Daoy (cell line): ENCODE results near the gene CD79A. TPM values are rescaled to one million over a fixed set of nuclear protein-coding genes. Genes with fewer than 3 reads are reported as not detected.

Experiments used
- DNase-seq: peaks from one replicate; pipeline ENCODE4 v3.0.0-alpha.2; 2015; ENCODE audit warnings: low read depth
- total RNA-seq: library from RNA; depleted of rRNA; stranded (reverse); fragments of >200 nt; shearing (Covaris generic); gene quantifications from 2 replicates; pipeline ENCODE4 v1.2.3, GENCODE V29; 2014

CD79A gene
- total RNA-seq, 1 experiment from 2014 or later: not detected

- no peak for DNase-seq
These were observed 41.7 kb downstream of the CD79A start for GRCh38 chr19:41918653-41919244.

DNA sequence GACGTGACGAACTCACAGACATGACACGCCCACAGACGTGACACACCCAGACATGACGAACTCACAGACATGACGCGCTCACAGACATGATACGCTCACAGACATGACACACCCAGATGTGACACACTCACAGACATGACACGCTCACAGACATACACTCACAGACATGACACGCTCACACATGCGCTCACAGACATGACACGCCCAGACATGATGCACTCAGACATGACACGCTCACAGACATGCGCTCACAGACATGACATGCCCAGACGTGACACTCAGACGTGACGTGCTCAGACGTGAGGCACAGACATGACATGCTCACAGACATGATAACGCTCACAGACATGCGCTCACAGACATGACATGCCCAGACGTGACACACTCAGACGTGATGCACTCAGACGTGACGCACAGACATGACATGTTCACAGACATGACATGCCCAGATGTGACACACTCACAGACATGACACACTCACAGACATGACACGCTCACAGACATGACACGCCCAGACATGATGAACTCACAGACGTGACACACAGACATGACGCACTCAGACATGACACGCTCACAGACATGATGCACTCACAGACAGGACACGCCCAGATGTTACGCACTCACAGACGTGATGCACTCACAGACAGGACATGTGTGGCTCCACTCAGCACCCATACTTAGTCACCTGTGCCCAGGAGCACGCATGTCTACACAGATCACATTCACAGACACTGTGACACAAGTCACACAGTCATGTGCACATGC is 43.1 kb downstream of the CD79A start:
- no peak for DNase-seq

- no peak for DNase-seq
These were observed 44.0 kb downstream of the CD79A start for GRCh38 chr19:41920882-41921576.

DNA sequence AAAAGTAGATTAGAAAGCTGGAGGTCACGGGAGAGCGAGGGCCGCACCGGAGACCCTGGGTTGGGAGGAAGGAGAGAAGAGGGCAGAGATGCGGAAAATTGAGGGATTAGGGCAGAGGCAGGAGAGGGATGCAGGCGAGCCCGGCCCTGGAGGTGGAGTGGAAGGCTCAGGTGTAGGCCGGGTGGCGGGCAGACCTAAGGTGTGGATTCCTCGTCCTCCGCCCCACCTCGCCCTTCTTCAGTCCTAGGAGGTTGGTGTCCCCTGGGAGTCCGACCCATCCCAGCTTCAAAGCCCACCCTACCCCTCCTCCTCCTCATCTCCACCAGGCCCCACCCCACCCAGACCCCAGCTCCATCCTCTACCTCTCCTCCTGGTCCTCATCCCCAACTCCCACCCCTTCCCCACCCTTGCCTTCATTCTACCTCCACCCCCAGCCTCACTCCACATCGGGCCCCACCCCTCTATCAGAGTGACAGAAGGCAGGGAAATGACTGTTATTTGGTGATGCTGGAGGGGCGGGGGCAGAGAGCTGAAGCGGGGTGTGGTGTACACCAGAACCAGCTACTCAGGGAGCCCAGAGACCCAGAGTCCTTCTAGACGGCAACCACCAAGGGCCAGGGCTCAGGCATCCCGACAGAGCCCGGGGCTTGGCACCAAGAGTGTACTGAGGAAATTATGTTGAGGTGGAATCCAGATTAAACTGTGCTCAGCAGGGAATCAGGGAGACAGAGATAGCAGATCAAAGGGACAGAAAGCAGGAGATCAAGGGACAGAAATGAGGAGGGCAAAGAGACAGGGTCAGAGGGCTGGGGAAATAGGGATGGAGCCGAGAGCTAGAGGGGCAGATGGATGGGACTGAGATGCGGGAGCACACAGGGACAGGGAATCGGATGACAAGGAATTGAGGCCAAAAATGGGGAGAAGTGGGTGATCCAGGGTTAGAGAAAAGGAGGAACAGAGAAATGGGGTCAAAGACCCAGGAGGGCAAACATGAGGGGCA is 44.8 kb downstream of the CD79A start:
- DNase-seq: no peak

DNA sequence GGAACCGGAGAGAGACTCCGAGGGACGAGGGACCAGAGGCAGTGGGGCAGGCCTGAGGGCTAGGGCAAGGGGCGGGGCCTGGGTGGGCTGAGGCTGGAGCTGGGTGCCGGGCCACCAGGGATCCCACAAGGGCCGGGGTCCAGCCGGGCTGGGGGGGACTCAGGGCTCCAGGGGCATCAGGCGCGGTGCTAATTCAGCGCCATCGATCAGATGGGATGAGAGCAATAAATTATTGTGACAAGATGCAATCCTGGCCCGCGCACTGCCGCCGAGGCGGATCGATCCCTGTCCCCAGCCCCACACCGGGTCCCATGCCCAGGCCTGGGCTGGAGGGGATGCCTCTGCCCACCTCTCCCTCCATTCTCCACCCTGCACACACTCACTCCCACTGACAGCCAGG is 45.5 kb downstream of the CD79A start:
- DNase-seq: no peak

GRCh38 chr19:41923045-41923788 is 46.1 kb downstream of the CD79A start:
- no peak for DNase-seq

DNA sequence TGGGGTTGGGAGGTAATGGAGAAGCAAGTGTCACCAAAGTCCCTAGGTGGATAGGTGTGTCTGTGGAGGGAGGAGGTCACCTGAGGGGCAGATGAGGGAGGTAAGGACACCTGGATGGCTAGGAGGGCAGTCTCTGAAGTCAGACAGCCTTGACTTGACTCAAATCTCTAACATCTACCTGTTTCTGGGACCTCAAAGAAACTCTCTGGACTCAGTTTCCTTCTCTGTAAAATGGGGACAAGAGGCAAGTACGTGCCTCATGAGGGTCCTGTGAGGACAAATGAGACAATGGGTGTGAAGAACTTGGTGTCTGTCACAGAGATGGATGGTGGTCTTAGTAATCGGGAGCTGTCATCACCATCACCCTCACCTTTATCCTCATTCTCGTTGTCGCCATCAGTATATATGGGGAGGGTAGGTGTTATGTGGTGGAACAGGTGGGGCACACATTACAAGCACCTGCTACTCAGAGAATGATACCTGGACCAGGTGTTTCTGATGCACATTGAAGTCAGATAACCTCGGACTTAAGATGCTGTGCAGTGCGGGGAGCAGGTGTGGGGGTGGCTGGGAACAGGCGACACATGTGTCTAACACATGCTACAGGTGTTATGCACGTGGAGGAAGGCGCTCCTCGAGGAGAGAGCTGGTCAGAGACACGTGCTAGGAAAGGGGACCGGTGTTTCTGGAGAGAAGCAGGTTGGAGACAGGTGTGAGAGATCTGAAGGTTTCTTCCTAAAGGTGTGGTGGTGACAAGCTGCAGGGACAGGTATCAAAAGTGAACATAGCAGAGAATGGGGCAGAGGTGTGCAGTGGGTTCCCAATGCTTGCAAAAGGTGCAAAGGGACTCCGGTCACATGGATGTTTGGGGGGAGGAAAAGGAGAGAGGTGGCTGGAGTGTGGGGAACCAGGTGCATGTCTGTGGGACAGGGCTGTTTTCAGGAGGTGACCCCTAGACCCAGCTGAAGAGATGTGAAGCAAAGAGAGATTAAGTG is 47.4 kb downstream of the CD79A start:
- no peak for DNase-seq

DNA sequence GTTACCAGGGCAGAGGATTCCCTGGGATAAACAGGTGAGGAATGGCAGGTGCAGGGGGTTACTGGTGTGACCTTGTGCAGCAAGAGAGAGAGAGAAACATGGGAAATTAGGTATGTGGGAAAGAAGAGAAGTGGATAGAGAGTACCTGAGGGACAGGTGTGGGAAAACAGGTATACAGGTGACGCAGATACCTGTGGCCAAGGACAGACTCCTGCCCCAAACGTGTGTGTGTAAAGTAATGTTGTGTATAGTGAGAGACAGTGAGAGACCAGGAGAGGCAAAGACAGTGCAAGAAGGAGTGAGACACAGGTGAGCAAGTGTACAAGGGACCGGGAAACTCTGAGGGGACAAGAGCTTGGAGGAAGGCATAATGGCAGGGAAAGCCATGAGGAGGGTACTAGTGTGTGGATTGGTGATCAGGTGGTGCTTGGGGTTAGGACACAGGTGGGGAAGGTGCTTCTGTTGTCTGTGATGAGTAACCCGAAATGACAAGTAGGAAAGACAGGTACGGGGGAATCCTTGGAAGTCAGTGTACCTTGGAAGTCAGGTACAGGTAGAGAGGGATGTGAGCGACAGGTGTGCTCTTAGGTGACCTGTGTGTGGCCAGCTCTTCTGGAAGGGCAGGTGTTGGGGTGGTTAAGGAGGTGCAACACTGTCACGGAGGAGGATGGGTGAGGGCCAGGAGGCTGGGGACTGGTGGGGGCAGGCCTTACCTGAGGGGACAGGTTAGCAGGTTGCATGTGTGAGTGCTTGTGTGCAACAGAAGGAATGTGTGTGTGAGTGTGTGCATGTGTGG is 48.3 kb downstream of the CD79A start:
- no peak for DNase-seq

- DNase-seq: no peak
These were observed 49.1 kb downstream of the CD79A start for GRCh38 chr19:41926028-41926762.

GRCh38 chr19:41926763-41927496 is 49.9 kb downstream of the CD79A start:
- DNase-seq: no peak

- DNase-seq: no peak
These were observed 50.6 kb downstream of the CD79A start for GRCh38 chr19:41927497-41928192.

- DNase-seq: peak; percentile 53
These were observed 51.2 kb downstream of the CD79A start, which contains the start of gene ERFL for GRCh38 chr19:41928221-41928683. TSS of gene ERFL (minus strand) at chr19:41928449. CDS start at chr19:41912919, 15,530 bp downstream.

DNA sequence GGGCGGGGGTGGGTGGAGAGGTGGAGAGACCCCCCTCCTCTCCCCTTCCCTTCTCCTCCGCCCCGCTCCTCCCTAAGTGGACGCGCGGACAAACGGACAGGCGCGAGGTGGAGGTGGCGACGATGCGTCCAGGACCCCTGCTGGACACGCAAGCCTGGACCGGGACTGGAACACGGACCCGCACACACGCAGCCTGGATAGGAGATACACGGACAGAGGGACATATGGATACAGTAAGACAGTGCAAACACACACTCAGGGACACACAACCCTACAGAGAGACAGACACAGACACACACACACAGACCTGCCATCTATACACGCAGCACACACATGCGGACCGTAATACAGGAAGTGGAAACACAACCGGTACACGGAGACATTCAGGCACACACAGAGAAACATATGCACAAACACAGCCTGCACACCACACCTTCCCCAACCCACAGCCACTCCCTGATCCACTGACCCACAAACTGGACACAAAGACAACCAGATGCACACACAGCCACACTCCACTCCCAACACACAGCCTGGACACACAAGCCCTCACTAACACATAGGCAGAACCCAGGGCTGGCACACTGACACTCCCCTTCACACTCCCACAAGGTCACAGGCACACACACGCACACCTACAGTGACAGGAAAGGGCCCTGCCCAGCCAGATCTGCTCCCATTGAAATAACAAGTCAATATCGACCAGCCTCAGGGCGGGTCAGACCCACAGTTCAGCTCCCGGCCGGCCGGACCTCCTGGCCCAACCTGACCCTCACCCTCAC is 51.9 kb downstream of the CD79A start:
- no peak for DNase-seq

DNA sequence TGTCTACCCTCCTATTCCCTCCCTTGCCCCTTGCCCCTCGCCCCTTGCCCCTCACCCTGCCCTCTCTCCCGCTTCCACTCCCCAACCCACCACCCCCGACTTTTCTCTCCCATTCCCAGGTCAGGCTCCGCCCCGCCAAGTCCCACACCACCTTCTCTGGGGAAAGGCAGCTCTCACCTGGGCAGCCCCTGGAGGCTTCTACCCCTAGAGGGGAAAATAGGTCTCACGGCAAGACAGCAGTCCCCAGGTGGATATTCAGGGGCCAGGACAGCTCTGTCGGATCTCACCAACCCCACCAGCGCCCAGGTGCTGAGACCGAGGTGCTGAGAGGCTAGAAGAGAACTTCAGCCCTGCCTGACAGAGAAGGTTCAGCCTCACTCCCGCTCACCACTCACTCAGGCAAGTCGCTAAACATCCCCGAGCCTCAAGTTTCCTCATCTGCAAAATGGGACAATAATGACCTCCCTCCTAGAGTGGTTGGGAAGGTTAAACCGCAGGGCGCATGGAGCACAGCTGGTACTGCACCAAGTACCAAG is 52.5 kb downstream of the CD79A start:
- DNase-seq: no peak

- no peak for DNase-seq
These were observed 53.2 kb downstream of the CD79A start for GRCh38 chr19:41930322-41930722.
